IPS-18a (cell line): ENCODE measurements around the gene ADSS2.

ENCODE experiments used
- H3K27ac ChIP-seq: one replicate; pipeline ENCODE4 v1.5.1; 2013; ENCODE audit warnings: low read length
- H3K27me3 ChIP-seq: one replicate; pipeline ENCODE4 v1.6.1; 2013; ENCODE audit warnings: mild to moderate bottlenecking, low read length; ENCODE audit not compliant: control insufficient read depth, insufficient read depth
- H3K36me3 ChIP-seq: one replicate; pipeline ENCODE4 v1.6.1; 2013; ENCODE audit warnings: low read depth, low read length; ENCODE audit not compliant: control insufficient read depth
- H3K4me1 ChIP-seq: one replicate; pipeline ENCODE4 v1.6.1; 2013; ENCODE audit warnings: low read depth, low read length; ENCODE audit not compliant: control insufficient read depth
- H3K4me3 ChIP-seq: one replicate; pipeline ENCODE4 v1.5.1; 2013; ENCODE audit warnings: low read length
- H3K9ac ChIP-seq: one replicate; pipeline ENCODE4 v1.6.1; 2013; ENCODE audit warnings: mild to moderate bottlenecking, low read length, moderate library complexity
- H3K9me3 ChIP-seq: one replicate; pipeline ENCODE4 v1.6.1; 2013; ENCODE audit warnings: low read depth, low read length; ENCODE audit not compliant: control insufficient read depth

ADSS2 gene

DNA sequence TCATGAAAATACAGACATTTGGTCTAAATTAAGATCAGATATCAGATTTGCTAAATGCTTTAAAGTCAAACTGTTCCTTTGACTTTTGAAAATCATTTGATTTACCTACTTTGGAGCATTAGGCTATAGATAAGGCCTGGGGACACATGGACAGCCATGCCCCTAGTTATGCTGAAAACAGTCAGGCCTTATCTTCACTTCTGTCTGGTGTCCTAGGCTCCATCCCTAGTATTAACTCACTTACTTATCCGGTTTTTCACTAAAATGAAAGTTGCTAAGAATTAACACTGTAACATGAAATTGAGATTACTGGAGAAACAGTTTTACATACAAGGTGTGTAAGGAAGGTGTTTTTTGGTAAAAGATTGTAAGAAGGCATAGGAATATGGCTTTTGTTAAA is 4.9 kb upstream of the ADSS2 start:
- peaks cover 28% of the 10 kb centered on the region for H3K4me1 ChIP-seq
- H3K36me3 ChIP-seq = no peaks in the 10 kb centered on the region
- H3K9ac ChIP-seq = no peak overlapping the region
- no peak overlapping the region for H3K27ac ChIP-seq
- no peaks in the 10 kb centered on the region for H3K9me3 ChIP-seq
- no peaks in the 10 kb centered on the region for H3K27me3 ChIP-seq
- no peak overlapping the region for H3K4me3 ChIP-seq

DNA sequence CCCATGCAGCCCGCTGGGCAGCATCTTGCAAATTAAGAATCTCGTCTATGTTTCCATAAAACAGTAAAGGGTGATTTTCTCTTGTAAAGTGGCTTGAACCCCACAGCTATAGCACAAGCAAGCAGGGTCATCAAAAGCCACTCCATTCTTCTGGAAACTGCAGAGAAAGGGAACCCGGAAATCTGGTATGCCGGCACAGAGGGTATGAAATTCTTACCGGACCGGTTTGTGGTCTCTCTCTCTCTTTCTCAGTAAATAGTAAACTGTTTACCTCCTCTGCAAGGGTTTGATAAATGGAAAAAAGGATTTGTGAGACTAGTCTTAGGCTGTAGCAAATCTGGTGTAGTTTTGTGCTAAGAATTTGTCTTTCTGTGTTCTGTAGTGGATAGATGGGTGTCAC is 2.7 kb upstream of the ADSS2 start:
- Histone ChIP-seq H3K27me3 (no peaks in the 10 kb centered on the region), H3K36me3 (no peaks in the 10 kb centered on the region), H3K27ac (no peak overlapping the region), H3K4me3 (no peak overlapping the region), H3K4me1 (peaks cover 42% of the 10 kb centered on the region), H3K9ac (no peak overlapping the region), H3K9me3 (no peaks in the 10 kb centered on the region)

DNA sequence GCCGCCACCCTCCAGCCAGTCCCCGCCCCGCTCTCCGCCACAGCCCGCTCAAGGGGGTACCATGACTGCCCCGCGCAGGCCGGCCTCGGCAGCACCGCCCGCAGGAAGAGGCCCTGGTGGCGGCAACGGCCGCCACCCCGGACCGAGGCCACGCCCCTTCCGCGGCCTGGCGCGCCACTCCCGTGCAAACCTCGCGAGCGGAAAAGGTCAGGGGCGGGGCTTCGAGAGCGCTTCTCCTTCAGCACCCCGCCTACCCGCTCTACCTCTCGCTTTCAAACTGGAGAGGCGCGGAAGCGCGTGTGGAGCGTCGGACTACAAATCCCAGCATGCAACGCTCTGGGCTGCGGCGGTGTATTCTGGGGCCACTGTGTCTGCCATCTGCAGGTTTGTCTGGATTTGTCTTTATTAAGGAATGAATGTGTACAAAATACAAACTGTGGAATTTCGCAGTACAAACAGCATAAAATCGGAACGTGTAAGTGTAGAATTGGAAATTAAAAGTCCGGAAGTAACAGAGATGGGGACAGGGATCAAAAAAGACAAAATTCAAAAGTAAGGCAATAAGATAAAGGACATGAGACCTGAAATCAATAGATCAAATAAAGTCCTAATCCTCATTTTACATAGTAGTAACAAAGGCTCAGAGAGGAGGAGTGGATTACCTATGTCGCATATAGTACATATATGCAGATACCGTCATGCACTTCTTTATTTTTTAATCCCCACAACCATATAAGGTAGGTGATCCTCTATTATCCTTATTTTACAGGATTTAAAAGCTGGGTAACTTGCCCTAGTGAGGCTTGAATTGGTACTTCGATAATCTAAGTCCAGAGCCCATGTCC is 464 bp upstream of the ADSS2 start:
- Histone ChIP-seq H3K27me3 (no peaks in the 10 kb centered on the region), H3K4me1 (peaks cover 64% of the 10 kb centered on the region), H3K9me3 (no peaks in the 10 kb centered on the region), H3K4me3 (peak overlapping the region; percentile 79), H3K9ac (peak overlapping the region; percentile 87), H3K27ac (no peak overlapping the region), H3K36me3 (no peaks in the 10 kb centered on the region)

DNA sequence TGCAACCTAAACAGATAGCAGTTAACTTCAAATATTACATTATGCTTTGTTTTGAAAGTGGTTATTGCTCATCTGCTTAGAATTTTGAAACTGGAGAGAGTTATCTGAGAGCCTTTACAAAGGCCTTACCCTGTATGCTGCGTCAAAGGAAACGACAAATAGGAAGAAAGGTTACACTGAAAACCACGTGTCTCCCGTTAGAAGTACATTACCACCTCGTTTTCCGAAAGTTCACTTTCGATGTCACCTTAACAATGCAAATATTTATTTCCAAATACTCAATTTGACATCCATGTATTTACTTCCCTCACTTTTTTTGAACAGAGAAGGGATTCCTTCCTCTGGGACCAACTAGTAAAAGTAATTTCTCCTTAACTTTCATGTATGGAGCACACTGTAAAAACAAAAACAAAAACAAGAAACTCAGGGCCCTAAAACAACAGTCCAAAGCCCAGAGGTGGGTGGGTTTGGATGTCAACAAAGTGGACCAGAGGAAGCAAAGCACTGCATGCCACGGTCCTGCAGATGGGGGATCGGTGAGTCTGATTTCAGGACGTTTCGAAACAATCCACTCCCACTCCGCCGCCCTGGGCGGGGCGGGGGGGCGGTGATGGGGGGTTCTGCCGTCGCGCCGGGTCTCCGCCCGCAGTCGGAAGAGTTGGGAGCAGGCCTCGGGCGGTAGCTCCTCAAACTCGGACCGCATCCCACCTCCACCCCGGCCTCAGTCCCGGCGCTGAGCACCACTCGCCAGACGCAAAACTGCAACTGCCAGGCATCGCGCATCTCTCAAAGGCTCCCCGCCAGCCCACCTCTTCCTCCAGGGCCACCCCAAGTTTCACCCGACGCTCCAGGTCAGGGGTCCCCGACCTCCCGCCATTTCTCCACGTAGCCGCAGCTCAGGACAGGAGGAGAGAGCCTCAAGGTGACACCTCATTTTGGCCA is 841 bp downstream of the ADSS2 start:
- H3K9ac ChIP-seq = peak overlapping the region; percentile 87
- H3K36me3 ChIP-seq = no peaks in the 10 kb centered on the region
- no peaks in the 10 kb centered on the region for H3K27me3 ChIP-seq
- H3K9me3 ChIP-seq = no peaks in the 10 kb centered on the region
- peak overlapping the region; percentile 79 for H3K4me3 ChIP-seq
- H3K4me1 ChIP-seq = peaks cover 67% of the 10 kb centered on the region
- H3K27ac ChIP-seq = peak overlapping the region; percentile 43

DNA sequence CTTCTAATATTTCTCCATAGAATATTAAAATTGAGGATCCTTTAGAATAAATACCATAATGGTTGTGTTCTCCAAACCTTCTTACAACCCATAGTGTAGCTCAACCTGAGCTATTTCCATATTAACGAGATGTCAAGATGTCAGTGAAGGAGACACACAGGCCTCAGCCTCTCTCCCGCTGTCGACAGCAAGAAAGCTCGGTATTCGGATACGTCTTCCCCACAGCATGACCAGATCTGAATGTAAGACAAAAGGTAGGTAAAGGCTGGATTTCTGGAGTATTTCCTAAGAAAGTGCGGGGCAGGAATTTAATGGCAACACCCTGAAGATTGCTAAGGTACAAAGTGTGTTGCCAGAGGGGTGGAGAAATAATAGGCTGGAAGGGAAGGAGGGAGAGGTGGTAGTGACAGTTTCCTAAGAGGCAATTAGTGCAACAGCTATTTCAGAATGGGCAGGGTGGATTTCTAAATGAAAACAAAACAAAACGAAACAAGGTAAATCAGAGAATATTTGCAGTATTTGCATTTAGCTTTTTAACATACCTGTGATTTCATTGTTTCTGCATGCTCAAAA is 1.7 kb downstream of the ADSS2 start:
- Histone ChIP-seq H3K4me1 (peaks cover 67% of the 10 kb centered on the region), H3K4me3 (peak overlapping the region; percentile 79), H3K27me3 (no peaks in the 10 kb centered on the region), H3K36me3 (no peaks in the 10 kb centered on the region), H3K9ac (peak overlapping the region; percentile 87), H3K9me3 (no peaks in the 10 kb centered on the region), H3K27ac (no peak overlapping the region)

DNA sequence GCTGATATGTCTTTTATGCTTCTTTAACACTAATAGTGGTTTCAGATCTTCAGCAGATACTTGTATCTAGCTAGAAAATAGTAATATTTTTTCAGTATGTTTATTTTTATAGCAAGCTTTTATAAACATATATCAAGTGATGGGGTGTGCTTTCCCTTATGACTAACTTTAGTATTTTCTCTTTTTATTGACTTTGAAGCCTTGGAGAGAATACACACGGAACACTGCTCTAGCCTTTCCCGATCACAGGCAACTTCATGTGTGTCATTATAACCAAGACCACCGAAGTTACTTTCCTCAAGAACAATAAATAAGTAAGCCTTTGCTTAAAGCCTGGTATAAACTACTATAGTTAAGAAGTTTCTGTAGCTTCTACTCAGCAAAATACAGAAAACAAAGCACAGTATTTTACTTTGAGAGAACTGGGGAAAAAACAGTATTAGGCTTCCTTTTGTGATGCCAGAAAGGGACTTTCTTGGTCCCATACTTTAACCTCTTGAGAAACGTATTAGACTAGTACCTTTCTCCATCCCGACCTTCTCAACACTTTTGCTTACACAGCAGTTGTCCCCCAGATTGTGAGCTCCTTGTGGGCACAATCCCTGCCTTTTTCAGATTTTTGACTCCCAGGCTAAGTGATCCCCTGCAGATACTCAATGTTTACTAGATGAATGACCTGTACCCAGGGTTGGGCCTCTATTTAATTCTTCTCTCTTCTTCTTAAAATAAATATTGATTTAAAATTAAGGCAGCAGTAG is 3.3 kb downstream of the ADSS2 start:
- Histone ChIP-seq H3K36me3 (no peaks in the 10 kb centered on the region), H3K4me1 (peaks cover 59% of the 10 kb centered on the region), H3K27ac (peak overlapping the region; percentile 78), H3K4me3 (peak overlapping the region; percentile 17), H3K9me3 (no peaks in the 10 kb centered on the region), H3K27me3 (no peaks in the 10 kb centered on the region), H3K9ac (peak overlapping the region; percentile 35)

DNA sequence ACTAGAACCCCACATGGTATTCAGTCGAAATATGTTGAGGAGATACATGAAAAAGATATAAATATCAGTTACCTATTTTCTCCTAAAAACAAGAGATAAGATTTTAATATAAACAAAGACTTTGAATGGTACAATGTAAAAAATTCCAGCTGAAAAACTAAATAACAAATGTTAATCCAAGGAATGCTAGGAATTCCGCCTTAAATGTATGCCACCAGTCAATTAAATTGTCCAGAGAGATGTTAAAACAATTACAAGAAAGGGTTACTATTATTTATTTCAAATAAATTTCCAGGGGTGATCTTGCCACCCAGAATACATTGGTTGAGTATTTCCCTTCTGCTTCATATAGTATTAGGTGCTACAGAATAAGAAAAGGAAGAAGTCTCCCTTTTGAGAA is 4.2 kb downstream of the ADSS2 start:
- peaks cover 59% of the 10 kb centered on the region for H3K4me1 ChIP-seq
- no peak overlapping the region for H3K9ac ChIP-seq
- H3K4me3 ChIP-seq = peak overlapping the region; percentile 19
- H3K27me3 ChIP-seq = no peaks in the 10 kb centered on the region
- H3K36me3 ChIP-seq = no peaks in the 10 kb centered on the region
- H3K27ac ChIP-seq = no peak overlapping the region
- H3K9me3 ChIP-seq = no peaks in the 10 kb centered on the region

DNA sequence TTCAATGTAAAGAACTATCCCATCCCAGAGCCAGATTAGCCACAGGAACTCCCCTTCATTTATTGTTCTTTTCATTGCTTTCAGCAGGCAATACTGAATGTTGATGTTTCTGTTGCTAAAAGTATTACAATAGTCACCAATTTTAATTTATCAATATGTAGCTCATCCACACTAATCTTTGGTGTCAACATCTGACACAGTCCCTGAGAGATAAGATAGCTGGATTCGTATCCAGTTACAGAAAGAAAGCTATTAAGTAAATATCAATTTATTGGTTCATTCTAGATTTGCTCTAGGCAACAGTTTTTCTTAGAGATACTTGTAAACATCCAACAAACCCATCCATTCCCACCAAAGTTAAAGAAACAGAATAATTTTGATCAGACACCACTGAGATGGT is 4.7 kb downstream of the ADSS2 start:
- H3K9me3 ChIP-seq = no peaks in the 10 kb centered on the region
- H3K4me3 ChIP-seq = no peak overlapping the region
- H3K36me3 ChIP-seq = no peaks in the 10 kb centered on the region
- no peak overlapping the region for H3K27ac ChIP-seq
- no peak overlapping the region for H3K9ac ChIP-seq
- peaks cover 59% of the 10 kb centered on the region for H3K4me1 ChIP-seq
- no peaks in the 10 kb centered on the region for H3K27me3 ChIP-seq

DNA sequence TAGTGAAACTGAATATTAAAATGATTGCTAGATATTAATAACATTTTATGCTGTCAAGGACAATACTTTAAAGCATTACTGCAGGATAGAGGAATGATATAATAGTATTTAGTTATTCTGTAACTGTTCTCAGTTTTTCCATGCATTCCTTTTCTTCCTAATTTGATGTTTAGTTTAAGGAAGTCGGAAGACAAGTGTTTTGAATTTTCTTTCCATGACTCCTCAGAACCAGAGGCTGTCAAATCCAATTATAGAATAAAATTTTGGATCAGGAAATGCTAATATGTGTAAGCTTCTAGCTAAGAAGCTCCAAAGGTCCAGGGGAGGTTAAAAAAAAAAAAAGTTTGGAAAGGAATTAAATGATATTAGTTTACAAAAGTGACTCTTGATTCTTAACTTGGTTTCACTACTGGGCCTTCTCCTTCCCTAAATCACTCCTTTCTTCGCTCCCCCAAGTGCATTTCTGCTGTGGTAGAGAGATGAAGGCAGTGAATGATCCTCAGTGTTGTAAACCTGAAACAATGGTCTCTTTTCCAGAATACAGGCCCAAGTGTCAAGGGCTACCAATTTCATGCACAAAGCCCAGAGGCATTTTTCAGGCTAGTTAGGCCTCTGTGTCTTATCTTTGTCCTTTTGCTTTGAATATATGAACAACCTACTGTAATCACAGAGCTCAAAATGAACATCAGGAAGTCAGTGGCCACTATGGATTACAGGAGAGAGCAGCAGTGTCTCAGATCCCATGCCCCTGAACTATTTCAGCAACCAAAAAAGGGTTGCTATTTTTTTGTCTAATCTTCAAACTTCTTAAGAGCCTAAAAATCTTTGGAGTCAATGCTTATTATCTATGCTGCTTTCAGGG is 6.2 kb downstream of the ADSS2 start:
- peaks cover 56% of the 10 kb centered on the region for H3K4me1 ChIP-seq
- H3K9ac ChIP-seq = no peak overlapping the region
- H3K36me3 ChIP-seq = no peaks in the 10 kb centered on the region
- no peaks in the 10 kb centered on the region for H3K9me3 ChIP-seq
- no peak overlapping the region for H3K4me3 ChIP-seq
- H3K27ac ChIP-seq = peak overlapping the region; percentile 26
- H3K27me3 ChIP-seq = no peaks in the 10 kb centered on the region

DNA sequence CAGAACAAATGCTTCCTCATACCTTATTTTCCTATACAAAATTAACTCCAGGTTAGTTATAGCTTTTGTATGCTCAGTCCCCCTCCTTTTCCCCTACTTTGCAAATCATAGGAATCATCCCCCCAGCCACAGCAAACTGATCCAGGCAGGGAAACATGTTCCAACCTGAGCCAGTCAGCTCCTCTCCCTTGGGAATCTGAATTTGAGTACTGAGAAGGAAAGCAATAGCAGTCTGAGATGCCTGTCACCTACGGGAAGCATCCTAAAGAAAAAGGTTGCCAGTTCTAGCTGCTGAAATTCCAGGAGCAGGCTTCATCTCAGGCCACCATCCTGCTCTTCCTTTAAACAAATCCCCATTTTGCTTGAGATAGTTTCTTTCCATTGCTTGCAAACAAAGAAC is 6.9 kb downstream of the ADSS2 start:
- Histone ChIP-seq H3K27ac (no peak overlapping the region), H3K27me3 (no peaks in the 10 kb centered on the region), H3K9me3 (no peaks in the 10 kb centered on the region), H3K4me3 (no peak overlapping the region), H3K4me1 (peaks cover 53% of the 10 kb centered on the region), H3K9ac (no peak overlapping the region), H3K36me3 (no peaks in the 10 kb centered on the region)
